Fibroblast of lung (primary cell): ENCODE data around the gene NRTN. TPM values are rescaled to one million over a fixed set of nuclear protein-coding genes. Genes with fewer than 3 reads are reported as not detected.

Experiments used
- DNase-seq, 2 donors: peaks; one replicate each; pipeline versions ENCODE4 v3.0.0 to v3.0.0-alpha.2; 2010; ENCODE audit warnings: low read depth in 2 of 2
- H2AFZ ChIP-seq: 2 replicates; pipeline ENCODE4 v1.5.1; 2012; ENCODE audit warnings: low read length, control low read depth, inconsistent platforms
- H3K27ac ChIP-seq: 2 replicates; pipeline ENCODE4 v1.5.1; 2011; ENCODE audit warnings: low read length, control low read depth; ENCODE audit not compliant: insufficient read depth
- H3K27me3 ChIP-seq: 2 replicates; pipeline ENCODE4 v1.5.1; 2011; ENCODE audit warnings: mild to moderate bottlenecking, low read length; ENCODE audit not compliant: control insufficient read depth, insufficient read depth
- H3K36me3 ChIP-seq: 2 replicates; pipeline ENCODE4 v1.5.1; 2011; ENCODE audit warnings: low read length; ENCODE audit not compliant: control insufficient read depth, insufficient read depth
- H3K4me1 ChIP-seq: 2 replicates; pipeline ENCODE4 v1.5.1; 2011; ENCODE audit warnings: low read length; ENCODE audit not compliant: control insufficient read depth, insufficient read depth; ENCODE audit errors: extremely low read depth
- H3K4me2 ChIP-seq: 2 replicates; pipeline ENCODE4 v1.5.1; 2011; ENCODE audit warnings: low read length, control low read depth; ENCODE audit not compliant: insufficient read depth; ENCODE audit errors: extremely low read depth
- H3K4me3 ChIP-seq, 4 experiments: fragments of 200-600 bp in 1 of 4; sonication (generic) in 1 of 4; replicated peaks in 1 of 4; 2 replicates each; pipeline ENCODE4 v1.5.1; 2011 to 2016; ENCODE audit warnings: low read length in 4 of 4, low read depth in 3 of 4, mild to moderate bottlenecking in 3 of 4, control low read depth in 2 of 4, inconsistent platforms in 1 of 4, mixed read lengths in 1 of 4; ENCODE audit not compliant: insufficient read depth in 1 of 4; ENCODE audit errors: control extremely low read depth in 1 of 4
- H3K79me2 ChIP-seq: 2 replicates; pipeline ENCODE4 v1.5.1; 2012; ENCODE audit warnings: mild to moderate bottlenecking, low read length, inconsistent platforms; ENCODE audit not compliant: control insufficient read depth, insufficient read depth
- H3K9ac ChIP-seq: 2 replicates; pipeline ENCODE4 v1.5.1; 2011; ENCODE audit warnings: mild to moderate bottlenecking, low read length, control low read depth; ENCODE audit not compliant: insufficient read depth
- H3K9me3 ChIP-seq: 2 replicates; pipeline ENCODE4 v1.5.1; 2012; ENCODE audit warnings: low read depth, low read length; ENCODE audit not compliant: control insufficient read depth, insufficient read depth
- H4K20me1 ChIP-seq: 2 replicates; pipeline ENCODE4 v1.5.1; 2011; ENCODE audit warnings: low read length; ENCODE audit not compliant: control insufficient read depth, insufficient read depth; ENCODE audit errors: extremely low read depth
- CTCF ChIP-seq, 2 donors: IDR thresholded peaks in 1 of 2; conservative IDR thresholded peaks in 1 of 2; 1 replicate in 1 of 2; 2 replicates in 1 of 2; pipeline ENCODE4 v1.5.1; 2011 to 2012; ENCODE audit warnings: low read length in 2 of 2, control low read depth in 1 of 2, inconsistent platforms in 1 of 2, low read depth in 1 of 2, mild to moderate bottlenecking in 1 of 2
- EZH2 ChIP-seq: IDR thresholded peaks from 2 replicates; pipeline ENCODE4 v1.5.1; 2012; ENCODE audit warnings: low read length, control low read depth, mild to moderate bottlenecking; ENCODE audit errors: missing control alignments
- polyA plus RNA-seq, 2 donors: library from polyadenylated mRNA; depleted of rRNA in 1 of 2; stranded (reverse) in 1 of 2; unstranded in 1 of 2; fragments of >200 nt; gene quantifications; 2 replicates each; pipeline ENCODE4 v1.2.1, GENCODE V29; 2011 to 2012; ENCODE audit warnings: missing spikeins in 1 of 2
- total RNA-seq: library from RNA; depleted of rRNA; stranded (reverse); fragments of >200 nt; gene quantifications from 2 replicates; pipeline ENCODE4 v1.2.1, GENCODE V29; 2014

NRTN gene
- total and polyA plus RNA-seq, 2 donors (not counting 1 experiment from before 2014, with no cell fraction given) = 0.11 to 0.50 TPM

GRCh38 chr19:5814852-5815246 lies 10.0 kb downstream of the NRTN start:
- Histone ChIP-seq H3K4me3 (no peak overlapping the region), H3K36me3 (no peaks in the 10 kb centered on the region), H3K4me2 (no peak overlapping the region), H3K9me3 (no peaks in the 10 kb centered on the region), H3K27me3 (peaks cover 4% of the 10 kb centered on the region), H3K4me1 (no peaks in the 10 kb centered on the region), H3K27ac (no peak overlapping the region), H4K20me1 (no peaks in the 10 kb centered on the region), H2AFZ (no peak overlapping the region), H3K9ac (no peak overlapping the region), H3K79me2 (no peaks in the 10 kb centered on the region)
- no peak for DNase-seq
- TF ChIP-seq EZH2 (no peak), CTCF (conservative IDR thresholded peaks at IDR 0.05 in 1 of 2, IDR thresholded peaks at IDR 0.05 in 1 of 2; ENCODE audit: low read depth in 1 of 2, low read length in 2 of 2) (no peak)

- Histone ChIP-seq H3K36me3 (no peaks in the 10 kb centered on the region), H2AFZ (no peak overlapping the region), H3K9ac (no peak overlapping the region), H3K4me1 (no peaks in the 10 kb centered on the region), H3K4me2 (no peak overlapping the region), H3K79me2 (no peaks in the 10 kb centered on the region), H3K4me3 (no peak overlapping the region), H4K20me1 (no peaks in the 10 kb centered on the region), H3K9me3 (no peaks in the 10 kb centered on the region), H3K27me3 (peaks cover 6% of the 10 kb centered on the region), H3K27ac (no peak overlapping the region)
- DNase-seq = no peak
- no peak for TF ChIP-seq CTCF (conservative IDR thresholded peaks at IDR 0.05 in 1 of 2, IDR thresholded peaks at IDR 0.05 in 1 of 2; ENCODE audit: low read depth in 1 of 2, low read length in 2 of 2)
Measured at GRCh38 chr19:5817218-5817617, 12.4 kb downstream of the NRTN start.

- Histone ChIP-seq H3K9ac (no peak overlapping the region), H3K36me3 (no peaks in the 10 kb centered on the region), H4K20me1 (no peaks in the 10 kb centered on the region), H3K4me2 (no peak overlapping the region), H2AFZ (no peak overlapping the region), H3K27ac (no peak overlapping the region), H3K4me1 (no peaks in the 10 kb centered on the region), H3K9me3 (no peaks in the 10 kb centered on the region), H3K79me2 (no peaks in the 10 kb centered on the region), H3K4me3 (no peak overlapping the region), H3K27me3 (peaks cover 6% of the 10 kb centered on the region)
- TF ChIP-seq EZH2 (no peak), CTCF (conservative IDR thresholded peaks at IDR 0.05 in 1 of 2, IDR thresholded peaks at IDR 0.05 in 1 of 2; ENCODE audit: low read depth in 1 of 2, low read length in 2 of 2) (no peak)
- no peak for DNase-seq
Measured at GRCh38 chr19:5818594-5818993, 13.7 kb downstream of the NRTN start.
